K562 (cell line): Measurements from ENCODE around the gene CTIF.

Source experiments
- EZH2 ChIP-seq: IDR thresholded peaks from 2 replicates; pipeline ENCODE4 v1.6.1; 2012; ENCODE audit warnings: low read depth, mild to moderate bottlenecking, inconsistent platforms, low read length, borderline replicate concordance
- MYC ChIP-seq, 2 experiments: fragments of 250-450 bp in 1 of 2; sonication (Bioruptor Pico) in 1 of 2; IDR thresholded peaks; 2 replicates each; pipeline versions ENCODE4 v1.5.1 to v1.6.1; 2012 to 2021; ENCODE audit warnings: low read depth in 2 of 2, borderline replicate concordance in 1 of 2, improper control_type of control experiment in 1 of 2, low read length in 1 of 2, mild to moderate bottlenecking in 1 of 2, moderate library complexity in 1 of 2
- YY1 ChIP-seq, 3 experiments: IDR thresholded peaks; 2 replicates each; pipeline ENCODE4 v1.6.1; 2011; ENCODE audit warnings: low read length in 2 of 3, mild to moderate bottlenecking in 2 of 3, moderate library complexity in 2 of 3, borderline replicate concordance in 1 of 3, control low read depth in 1 of 3, low read depth in 1 of 3; ENCODE audit not compliant: insufficient read depth in 3 of 3, insufficient replicate concordance in 2 of 3, control insufficient read depth in 1 of 3, insufficient read length in 1 of 3; ENCODE audit errors: extremely low read depth in 1 of 3
- ZEB2 ChIP-seq: fragments of 450-650 bp; IDR thresholded peaks from 2 replicates; pipeline ENCODE4 v1.6.1; 2016

GRCh38 chr18:48669180-48669675 is 130.4 kb downstream of the CTIF start:
- TF ChIP-seq EZH2 = no peak
- no peak for TF ChIP-seq YY1 (IDR thresholded peaks at IDR 0.05; ENCODE audit: borderline replicate concordance in 1 of 3, control insufficient read depth in 1 of 3, extremely low read depth in 1 of 3, insufficient read depth in 3 of 3, insufficient read length in 1 of 3, insufficient replicate concordance in 2 of 3, low read depth in 1 of 3, low read length in 2 of 3)
- TF ChIP-seq MYC (IDR thresholded peaks at IDR 0.05; ENCODE audit: low read depth, low read length) = no peak
- no peak for TF ChIP-seq MYC (CRISPR knock-in tag; IDR thresholded peaks at IDR 0.05; ENCODE audit: borderline replicate concordance, low read depth)
- TF ChIP-seq ZEB2 = no peak
